A673 (cell line): ENCODE data around the gene NR4A3. TPM values are rescaled to one million over a fixed set of nuclear protein-coding genes. Genes with fewer than 3 reads are reported as not detected.

ENCODE experiments used
- BruUV-seq: library from RNA; stranded (reverse); fragments of 400-500 nt; replicated peaks from 2 replicates; lab custom pipeline; 2021; lab: Mats Ljungman, UMichigan
- CTCF ChIA-PET: fragments of 300-600 bp; sonication (Branson Sonifier 250); formaldehyde crosslinking; loops from one replicate; lab custom pipeline; 2022; ENCODE audit warnings: antibody characterized with exemption; lab: Charles Lee
- POLR2A ChIA-PET: fragments of 300-600 bp; sonication (Branson Sonifier 250); formaldehyde crosslinking; loops from one replicate; lab custom pipeline; 2022; ENCODE audit warnings: antibody characterized with exemption; ENCODE audit not compliant: low non-redundant PET; lab: Charles Lee
- DNase-seq: peaks from one replicate; pipeline ENCODE4 v3.0.0-alpha.2; 2015; ENCODE audit warnings: low spot score
- H3K27ac ChIP-seq: fragments of 200-600 bp; sonication (generic); 2 replicates; pipeline ENCODE4 v1.5.1; 2016; ENCODE audit warnings: mixed run types, low read depth, mild to moderate bottlenecking, mixed read lengths, antibody characterized with exemption, low read length; ENCODE audit not compliant: poor library complexity, severe bottlenecking
- H3K27me3 ChIP-seq: fragments of 200-600 bp; sonication (generic); replicated peaks from 2 replicates; pipeline ENCODE4 v1.6.1; 2017; ENCODE audit warnings: mixed run types, low read depth, mild to moderate bottlenecking, mixed read lengths, antibody characterized with exemption, low read length; ENCODE audit not compliant: insufficient read depth, poor library complexity
- H3K36me3 ChIP-seq: fragments of 200-600 bp; sonication (generic); 2 replicates; pipeline ENCODE4 v1.6.1; 2016; ENCODE audit warnings: mixed run types, mild to moderate bottlenecking, mixed read lengths, antibody characterized with exemption, low read length; ENCODE audit not compliant: insufficient read depth, poor library complexity, severe bottlenecking
- H3K4me1 ChIP-seq: fragments of 200-600 bp; sonication (generic); 2 replicates; pipeline ENCODE4 v1.6.1; 2017; ENCODE audit warnings: mixed run types, mild to moderate bottlenecking, mixed read lengths, antibody characterized with exemption, low read length; ENCODE audit not compliant: insufficient read depth, poor library complexity, severe bottlenecking
- H3K4me3 ChIP-seq: fragments of 200-600 bp; sonication (generic); 2 replicates; pipeline ENCODE4 v1.5.1; 2016; ENCODE audit warnings: low read depth, mixed run types, mild to moderate bottlenecking, mixed read lengths, low read length; ENCODE audit not compliant: poor library complexity, severe bottlenecking
- H3K9me3 ChIP-seq: fragments of 200-600 bp; sonication (generic); 2 replicates; pipeline ENCODE4 v1.6.1; 2016; ENCODE audit warnings: mixed run types, low read depth, mild to moderate bottlenecking, mixed read lengths, antibody characterized with exemption, low read length; ENCODE audit not compliant: poor library complexity, severe bottlenecking
- EZH2 ChIP-seq: fragments of 200-600 bp; sonication (generic); IDR thresholded peaks from 2 replicates; pipeline ENCODE4 v1.6.1; 2017; ENCODE audit warnings: borderline replicate concordance, low read depth, mild to moderate bottlenecking, mixed read lengths, antibody characterized with exemption, low read length; ENCODE audit not compliant: poor library complexity, severe bottlenecking
- intact Hi-C: fragments of 100-400 bp; cut with micrococcal nuclease; formaldehyde crosslinking; loops from one replicate; pipeline ENCODE4 v1.10.0; 2022; ENCODE audit not compliant: unreplicated experiment
- total RNA-seq: library from RNA; stranded (reverse); gene quantifications from 2 replicates; pipeline ENCODE4 v1.2.3, GENCODE V29; 2021
- TF ChIP-seq, protein P1 (sequence below): fragments of 300-800, 200-600 bp; sonication (generic); conservative IDR thresholded peaks from 2 replicates; pipeline ENCODE4 v1.5.1; 2017; ENCODE audit warnings: low read depth, mild to moderate bottlenecking, antibody characterized with exemption, low read length, moderate library complexity, mixed read lengths

Gene NR4A3
- total RNA-seq, 1 experiment from 2014 or later: 6.4 TPM

DNA sequence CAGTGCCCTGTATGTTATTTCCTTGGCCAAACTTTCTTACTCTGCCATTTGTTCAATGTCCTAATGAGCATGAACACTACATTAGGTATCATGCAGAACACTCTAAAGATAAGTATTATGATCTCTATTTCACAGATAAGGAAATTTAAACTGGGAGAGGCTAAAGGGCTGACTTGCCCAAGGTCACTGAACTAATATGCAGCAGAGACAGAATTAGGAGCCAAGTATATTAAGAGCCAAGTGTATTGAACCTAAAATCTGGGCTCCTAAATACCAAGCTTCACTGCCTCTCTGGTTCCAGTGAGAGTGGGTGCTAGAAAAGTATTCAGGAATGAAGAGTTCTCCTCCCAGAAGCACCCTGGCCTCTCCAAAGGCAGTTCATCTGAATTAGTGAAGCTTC lies 13.5 kb downstream of the NR4A3 start:
- Histone ChIP-seq H3K27ac (no peak overlapping the region), H3K36me3 (no peaks in the 10 kb centered on the region), H3K4me3 (no peak overlapping the region), H3K27me3 (no peaks in the 10 kb centered on the region), H3K4me1 (no peaks in the 10 kb centered on the region), H3K9me3 (no peaks in the 10 kb centered on the region)
- BruUV-seq: no TSS peak
- ChIA-PET CTCF (no interaction called here), POLR2A (no interaction called here)
- TF ChIP-seq EZH2: no peak
- TF ChIP-seq, protein P1, sequence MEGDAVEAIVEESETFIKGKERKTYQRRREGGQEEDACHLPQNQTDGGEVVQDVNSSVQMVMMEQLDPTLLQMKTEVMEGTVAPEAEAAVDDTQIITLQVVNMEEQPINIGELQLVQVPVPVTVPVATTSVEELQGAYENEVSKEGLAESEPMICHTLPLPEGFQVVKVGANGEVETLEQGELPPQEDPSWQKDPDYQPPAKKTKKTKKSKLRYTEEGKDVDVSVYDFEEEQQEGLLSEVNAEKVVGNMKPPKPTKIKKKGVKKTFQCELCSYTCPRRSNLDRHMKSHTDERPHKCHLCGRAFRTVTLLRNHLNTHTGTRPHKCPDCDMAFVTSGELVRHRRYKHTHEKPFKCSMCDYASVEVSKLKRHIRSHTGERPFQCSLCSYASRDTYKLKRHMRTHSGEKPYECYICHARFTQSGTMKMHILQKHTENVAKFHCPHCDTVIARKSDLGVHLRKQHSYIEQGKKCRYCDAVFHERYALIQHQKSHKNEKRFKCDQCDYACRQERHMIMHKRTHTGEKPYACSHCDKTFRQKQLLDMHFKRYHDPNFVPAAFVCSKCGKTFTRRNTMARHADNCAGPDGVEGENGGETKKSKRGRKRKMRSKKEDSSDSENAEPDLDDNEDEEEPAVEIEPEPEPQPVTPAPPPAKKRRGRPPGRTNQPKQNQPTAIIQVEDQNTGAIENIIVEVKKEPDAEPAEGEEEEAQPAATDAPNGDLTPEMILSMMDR: no peak
- no peak for DNase-seq
- intact Hi-C loops: no loop called here

DNA sequence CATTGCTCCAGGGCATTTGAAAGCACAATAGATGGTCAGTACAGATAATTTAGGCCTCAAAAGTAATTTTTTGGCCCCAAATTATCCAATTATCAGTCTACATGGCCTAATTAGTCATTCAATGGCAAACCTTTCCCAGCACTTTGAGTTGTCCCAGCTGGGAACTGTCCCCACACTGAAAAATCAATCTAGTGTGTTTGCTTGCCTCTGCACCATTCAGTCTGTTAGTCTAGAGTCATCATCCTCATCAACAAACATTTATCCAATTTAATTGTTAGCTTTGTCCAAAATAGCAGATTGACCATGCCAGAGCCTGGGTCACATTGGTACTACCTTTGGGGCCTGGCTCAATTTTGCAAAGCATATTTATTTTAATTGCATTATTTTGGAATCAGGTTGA lies 13.9 kb downstream of the NR4A3 start:
- TF ChIP-seq, protein P1: no peak
- no peak for TF ChIP-seq EZH2
- Histone ChIP-seq H3K4me1 (no peaks in the 10 kb centered on the region), H3K27me3 (no peaks in the 10 kb centered on the region), H3K4me3 (no peak overlapping the region), H3K27ac (no peak overlapping the region), H3K36me3 (no peaks in the 10 kb centered on the region), H3K9me3 (no peaks in the 10 kb centered on the region)
- CTCF ChIA-PET: no interaction called here
- no peak for DNase-seq
- POLR2A ChIA-PET: no interaction called here
- intact Hi-C loops: no loop called here
- BruUV-seq: no TSS peak

GRCh38 chr9:99840072-99840471 lies 18.4 kb downstream of the NR4A3 start:
- BruUV-seq: no TSS peak
- H3K4me3 ChIP-seq: no peak overlapping the region
- no peak overlapping the region for H3K27ac ChIP-seq
- H3K36me3 ChIP-seq: no peaks in the 10 kb centered on the region
- no peaks in the 10 kb centered on the region for H3K9me3 ChIP-seq
- DNase-seq: no peak
- POLR2A ChIA-PET: no interaction called here
- H3K4me1 ChIP-seq: no peaks in the 10 kb centered on the region
- CTCF ChIA-PET: no interaction called here
- TF ChIP-seq, protein P1: no peak
- TF ChIP-seq EZH2: no peak
- intact Hi-C loops: no loop called here
- H3K27me3 ChIP-seq: no peaks in the 10 kb centered on the region
